ENCODE measurements around the gene TRUB2. TPM values are rescaled to one million over a fixed set of nuclear protein-coding genes. Genes with fewer than 3 reads are reported as not detected.
A peak's percentile ranks its signal among the peaks of the same experiment; 100 is the strongest.

Gene TRUB2, protein sequence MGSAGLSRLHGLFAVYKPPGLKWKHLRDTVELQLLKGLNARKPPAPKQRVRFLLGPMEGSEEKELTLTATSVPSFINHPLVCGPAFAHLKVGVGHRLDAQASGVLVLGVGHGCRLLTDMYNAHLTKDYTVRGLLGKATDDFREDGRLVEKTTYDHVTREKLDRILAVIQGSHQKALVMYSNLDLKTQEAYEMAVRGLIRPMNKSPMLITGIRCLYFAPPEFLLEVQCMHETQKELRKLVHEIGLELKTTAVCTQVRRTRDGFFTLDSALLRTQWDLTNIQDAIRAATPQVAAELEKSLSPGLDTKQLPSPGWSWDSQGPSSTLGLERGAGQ
- total RNA-seq (2014; rRNA removed; shearing (Covaris generic)) = 28.2 and 31.8 TPM in 2 replicates

DNA sequence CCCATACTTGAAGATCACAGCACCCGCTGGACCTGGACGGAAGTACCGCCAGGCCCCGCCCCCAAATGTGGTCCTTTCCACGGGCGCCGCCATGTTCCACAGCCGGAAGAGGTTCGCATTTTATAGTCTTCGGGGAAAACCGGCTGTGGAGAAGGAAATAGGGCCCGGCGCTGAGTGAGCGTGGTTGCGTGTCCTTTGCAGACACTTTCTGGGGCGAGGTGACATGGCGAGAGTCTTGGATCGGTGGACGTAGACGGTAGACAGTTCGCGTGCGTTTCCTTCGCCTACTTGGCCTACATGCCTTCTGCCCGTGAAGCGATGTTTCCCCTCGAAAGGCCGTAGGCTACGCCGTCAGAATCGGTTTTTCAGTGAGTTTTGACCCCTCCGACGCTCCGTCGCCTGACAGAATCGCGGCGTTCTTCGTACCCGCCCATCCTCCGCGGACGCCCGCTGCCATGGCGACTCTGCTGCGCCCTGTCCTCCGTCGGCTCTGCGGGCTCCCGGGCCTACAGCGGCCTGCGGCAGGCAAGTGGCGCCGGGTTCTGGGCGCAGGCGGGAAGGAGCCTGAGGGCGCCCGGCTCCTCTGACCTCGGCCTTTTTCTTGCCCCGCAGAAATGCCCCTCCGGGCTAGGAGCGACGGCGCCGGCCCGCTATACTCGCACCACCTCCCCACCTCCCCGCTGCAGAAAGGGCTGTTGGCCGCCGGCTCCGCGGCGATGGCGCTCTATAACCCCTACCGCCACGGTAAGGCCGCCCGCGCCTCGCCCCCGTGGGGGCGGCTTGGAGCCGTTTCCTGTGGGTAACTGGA lies at the start of gene TRUB2, which contains the start of gene COQ4:
TRUB2 (minus strand) TSS at position 44 of the 808 bp plus-strand sequence; CDS start at position 5, 39 bp downstream.
COQ4 (plus strand) TSS at position 436 of the 808 bp plus-strand sequence; CDS start at position 456, 20 bp downstream.
- in situ Hi-C loops (cut with HindIII; ENCODE audit: low sequenced_read_pairs) = no loop called here
- peak; percentile 96 for DNase-seq (ENCODE audit: low spot score)

DNA sequence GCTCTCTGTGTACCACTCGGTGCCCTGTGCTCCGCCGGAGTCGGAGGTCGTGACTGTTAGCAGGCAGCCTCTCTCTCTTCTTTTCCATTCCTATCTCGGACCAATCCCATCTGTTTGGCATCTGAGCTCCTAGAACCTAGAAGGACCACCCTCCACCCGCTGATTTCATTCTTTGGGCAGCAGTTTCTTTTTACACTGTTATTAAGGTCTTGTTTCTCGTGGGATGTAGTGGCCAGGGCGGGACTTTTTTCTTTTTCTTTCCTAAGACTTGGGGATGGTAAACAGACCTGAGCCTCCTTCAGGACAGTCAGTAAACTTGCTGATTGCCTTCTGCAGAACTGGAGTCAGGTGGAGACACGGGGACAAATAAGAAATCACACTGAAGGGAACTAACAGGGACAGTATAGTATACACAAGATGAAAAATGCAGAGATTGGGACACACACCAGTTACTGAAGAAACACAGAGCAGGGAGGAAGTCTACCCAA lies 49.4 kb upstream of the TRUB2 start:
- DNase-seq (ENCODE audit: low spot score) = no peak
- in situ Hi-C loops (cut with HindIII; ENCODE audit: low sequenced_read_pairs) = no loop called here

DNA sequence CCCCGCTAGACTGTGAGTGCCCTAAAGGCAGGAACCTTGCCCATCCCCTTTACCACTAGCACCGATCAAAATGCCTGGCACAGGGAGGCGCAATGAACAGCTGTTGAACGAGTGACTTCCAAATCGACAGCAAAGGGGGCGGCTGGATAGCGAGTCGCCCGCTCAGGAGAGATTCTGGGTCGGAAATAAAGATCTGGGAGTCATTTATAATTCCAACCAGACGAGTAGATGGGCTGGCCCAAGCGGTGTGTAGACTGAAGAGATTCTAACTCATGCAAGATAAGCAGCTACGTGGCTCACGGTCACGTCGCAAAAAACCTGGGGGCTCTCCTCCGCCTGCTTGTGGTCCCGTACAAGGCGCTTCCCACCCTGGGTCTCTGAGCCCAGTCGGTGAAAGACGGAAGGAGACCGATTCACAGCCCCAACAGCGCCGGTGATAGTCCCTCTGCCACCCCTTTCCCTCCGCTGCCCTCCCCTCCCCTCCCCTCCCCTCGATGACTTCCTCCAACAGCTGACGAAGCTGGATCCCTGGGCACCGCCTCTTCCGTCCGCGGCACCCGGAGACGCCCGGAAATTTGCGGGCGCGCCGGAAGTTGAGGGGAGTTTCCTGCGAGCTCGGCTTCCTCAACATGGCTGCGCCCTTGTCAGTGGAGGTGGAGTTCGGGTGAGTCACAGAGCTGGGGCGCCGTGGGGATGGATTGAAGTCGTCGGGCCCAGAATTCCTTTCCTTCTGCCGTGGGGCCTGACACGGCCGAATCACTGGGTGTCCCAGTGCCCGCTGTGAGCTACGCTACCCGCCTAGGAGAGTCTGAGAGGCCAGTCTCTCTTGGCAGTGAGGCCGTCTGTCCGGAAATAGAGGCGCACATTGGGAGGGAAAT lies 48.7 kb upstream of the TRUB2 start, which contains the start of gene URM1:
URM1 (plus strand) TSS at position 623 of the 878 bp plus-strand sequence; CDS start at position 630, 7 bp downstream.
- peak; percentile 97 for DNase-seq (ENCODE audit: low spot score)
- in situ Hi-C loops (cut with HindIII; ENCODE audit: low sequenced_read_pairs) = no loop called here

DNA sequence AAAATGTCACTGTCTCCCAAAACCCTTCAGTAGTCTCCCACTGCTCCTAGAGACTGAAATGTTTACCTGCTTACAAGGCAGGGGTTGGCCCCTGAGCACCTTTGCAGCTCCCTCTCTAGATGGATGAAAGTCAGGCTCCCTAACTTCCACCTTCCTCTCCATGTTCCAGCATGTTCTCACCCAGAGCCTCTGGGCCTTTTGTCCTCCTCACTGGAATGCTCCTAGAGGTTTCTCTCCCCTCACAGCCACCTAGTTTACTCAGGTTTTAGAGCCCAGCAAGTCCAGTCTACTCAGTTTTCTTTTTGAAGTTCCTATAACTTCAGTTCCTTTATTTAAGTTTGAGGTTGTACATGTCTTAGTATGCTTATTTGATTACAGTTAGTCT lies 48.1 kb upstream of the TRUB2 start:
- in situ Hi-C loops (cut with HindIII; ENCODE audit: low sequenced_read_pairs) = no loop called here
- no peak for DNase-seq (ENCODE audit: low spot score)

DNA sequence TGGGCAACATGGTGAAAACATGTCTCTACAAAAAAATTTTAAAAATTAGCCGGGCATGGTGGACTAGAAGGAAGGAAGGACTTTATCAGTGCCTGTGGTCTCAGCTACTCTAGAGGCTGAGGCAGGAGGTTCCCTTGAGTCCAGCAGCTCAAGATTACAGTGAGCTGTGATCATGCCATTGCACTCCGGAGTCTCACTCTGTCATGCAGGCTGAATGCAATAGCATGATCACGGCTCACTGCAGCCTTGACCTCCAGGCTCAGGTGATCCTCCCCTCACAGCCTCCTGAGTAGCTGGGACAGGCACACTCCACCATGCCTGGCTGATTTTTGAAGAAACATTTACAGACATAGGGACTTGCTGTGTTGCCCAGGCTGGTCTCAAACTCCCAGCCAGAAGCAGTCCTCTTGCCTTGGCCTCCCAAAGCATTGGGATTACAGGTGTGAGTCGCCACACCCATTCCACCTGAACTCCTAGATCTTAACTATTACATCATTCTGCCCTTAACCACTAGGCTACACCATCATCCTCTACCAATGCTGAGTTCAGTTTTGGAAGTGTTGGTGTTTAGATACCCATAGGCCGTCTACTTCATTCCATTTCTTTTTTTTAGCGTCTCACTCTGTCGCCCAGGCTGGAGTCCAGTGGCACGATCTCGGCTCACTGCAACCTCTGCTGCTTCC lies 46.9 kb upstream of the TRUB2 start:
- in situ Hi-C loops (cut with HindIII; ENCODE audit: low sequenced_read_pairs) = no loop called here
- no peak for DNase-seq (ENCODE audit: low spot score)

DNA sequence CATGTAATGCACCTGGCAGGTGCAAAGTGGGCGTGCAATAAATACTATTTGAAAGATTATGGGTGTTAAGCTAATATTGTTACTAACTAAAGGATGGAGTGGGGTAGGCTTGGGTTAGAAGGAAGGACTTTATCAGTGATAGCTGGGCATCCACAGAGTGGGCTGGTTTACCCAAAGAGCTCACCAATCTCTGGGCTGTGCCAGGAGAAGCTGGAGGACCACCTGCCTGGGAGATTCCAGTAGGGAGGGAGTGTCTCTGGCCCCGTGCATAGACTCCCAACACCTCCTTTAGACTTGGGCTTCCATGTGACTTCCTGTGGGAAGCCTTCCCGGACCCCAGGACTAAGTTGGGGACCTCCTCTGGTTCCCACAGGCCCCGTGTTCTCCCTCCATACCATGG lies 43.3 kb upstream of the TRUB2 start:
- no peak for DNase-seq (ENCODE audit: low spot score)
- in situ Hi-C loops (cut with HindIII; ENCODE audit: low sequenced_read_pairs) = no loop called here

DNA sequence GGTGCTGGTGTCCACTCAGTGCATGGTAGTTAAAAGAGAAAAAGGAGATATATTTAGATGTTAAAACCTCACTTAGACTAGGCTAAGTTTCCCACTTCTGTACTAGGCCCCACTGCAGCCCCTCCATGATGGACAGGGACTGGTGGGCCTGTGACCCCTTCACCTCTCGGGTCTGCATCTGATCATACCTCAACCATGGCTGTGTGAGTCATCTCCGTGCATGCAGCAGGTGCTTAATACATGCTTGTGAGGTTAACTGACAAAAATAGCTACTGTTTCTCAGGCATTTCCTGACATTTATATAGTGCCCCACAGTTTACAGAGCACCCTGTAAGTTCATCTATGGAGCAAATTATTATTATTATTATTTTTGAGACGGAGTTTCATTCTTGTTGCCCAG lies 40.5 kb upstream of the TRUB2 start:
- in situ Hi-C loops (cut with HindIII; ENCODE audit: low sequenced_read_pairs) = no loop called here
- DNase-seq (ENCODE audit: low spot score) = no peak

DNA sequence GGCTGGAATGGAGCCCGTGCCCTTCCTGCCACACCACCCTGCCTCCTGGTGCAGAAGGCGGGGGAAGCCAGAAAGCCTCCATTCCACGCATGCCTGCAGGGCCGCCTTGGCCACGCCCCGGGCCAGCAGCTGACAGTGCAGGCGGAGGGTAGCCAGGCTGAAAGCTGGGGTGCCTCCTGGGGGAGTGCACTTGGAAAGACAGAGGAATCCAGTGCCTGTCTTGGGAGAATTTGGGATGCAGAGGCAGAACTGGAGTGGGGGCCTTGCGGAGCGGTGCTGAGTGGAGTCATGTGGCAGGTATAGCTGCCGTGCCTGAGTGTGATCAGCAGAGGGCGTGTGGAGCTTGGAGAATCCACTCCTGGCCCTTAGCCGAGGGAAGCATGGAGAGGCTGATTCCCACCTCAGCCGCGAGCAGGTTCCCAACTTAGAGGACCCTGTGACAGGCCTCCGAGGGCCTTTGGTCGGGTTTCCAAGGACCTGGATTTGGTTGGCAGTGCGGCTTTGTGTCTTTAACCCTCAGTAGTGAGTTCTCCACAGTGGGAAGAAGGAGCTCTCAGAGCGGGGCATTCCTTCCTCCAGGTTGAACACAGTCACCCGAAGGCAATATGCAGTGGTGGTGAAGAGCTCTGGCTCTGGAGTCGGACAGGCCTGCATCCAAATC lies 39.9 kb upstream of the TRUB2 start:
- peak; percentile 94 for DNase-seq (ENCODE audit: low spot score)
- in situ Hi-C loops (cut with HindIII; ENCODE audit: low sequenced_read_pairs) = no loop called here

DNA sequence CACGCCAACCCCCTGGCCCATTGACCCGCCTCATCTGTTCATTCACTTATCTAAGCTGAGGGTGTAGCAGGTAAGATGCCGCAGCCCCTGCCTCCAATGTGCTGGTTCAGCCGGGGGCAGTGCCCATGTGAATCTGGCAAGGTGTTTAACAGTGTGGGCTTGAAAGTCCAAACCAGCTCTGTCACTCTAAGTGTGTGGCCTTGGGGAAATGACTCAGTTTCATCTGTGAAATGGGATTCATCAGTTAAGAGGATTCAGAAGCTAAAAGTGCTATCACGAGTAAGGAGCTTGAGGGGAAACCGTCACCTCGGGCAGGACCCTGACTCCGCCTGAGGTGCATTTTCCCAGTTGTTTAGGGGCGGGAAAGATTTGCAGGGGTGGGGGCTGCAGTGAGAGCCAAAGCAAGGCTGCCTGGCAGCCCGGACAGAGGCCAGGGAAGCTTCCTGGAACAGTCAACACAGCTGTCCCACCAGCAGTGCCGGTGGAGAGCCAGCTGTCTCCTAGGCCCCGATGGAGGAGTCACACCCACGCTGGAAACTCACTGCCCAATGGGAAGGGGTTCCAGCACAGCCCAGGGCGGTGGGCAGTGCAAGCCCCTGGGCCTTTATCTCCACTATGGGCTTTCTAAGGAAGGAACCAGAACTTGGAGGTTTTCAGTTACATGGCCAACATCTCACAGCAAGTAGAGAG lies 39.2 kb upstream of the TRUB2 start:
- in situ Hi-C loops (cut with HindIII; ENCODE audit: low sequenced_read_pairs) = no loop called here
- no peak for DNase-seq (ENCODE audit: low spot score)

DNA sequence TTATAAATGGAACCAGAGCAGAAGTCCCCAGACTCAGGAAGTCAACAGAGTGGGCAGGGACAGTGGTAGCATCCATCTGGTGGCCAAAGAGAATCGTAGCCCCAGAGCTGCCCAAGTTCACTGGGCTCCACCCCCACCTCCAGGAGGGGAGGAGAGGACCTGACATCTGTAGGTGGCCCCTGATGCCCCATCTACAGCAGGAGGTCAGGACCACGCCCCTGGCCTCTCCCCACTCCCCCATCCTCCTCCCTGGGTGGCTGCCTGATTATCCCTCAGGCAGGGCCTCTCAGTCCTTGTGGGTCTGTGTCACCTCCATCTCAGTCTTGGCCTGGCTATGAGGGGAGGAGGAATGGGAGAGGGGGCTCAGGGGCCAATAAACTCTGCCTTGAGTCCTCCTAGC lies 38.6 kb upstream of the TRUB2 start:
- no peak for DNase-seq (ENCODE audit: low spot score)
- in situ Hi-C loops (cut with HindIII; ENCODE audit: low sequenced_read_pairs) = no loop called here

DNA sequence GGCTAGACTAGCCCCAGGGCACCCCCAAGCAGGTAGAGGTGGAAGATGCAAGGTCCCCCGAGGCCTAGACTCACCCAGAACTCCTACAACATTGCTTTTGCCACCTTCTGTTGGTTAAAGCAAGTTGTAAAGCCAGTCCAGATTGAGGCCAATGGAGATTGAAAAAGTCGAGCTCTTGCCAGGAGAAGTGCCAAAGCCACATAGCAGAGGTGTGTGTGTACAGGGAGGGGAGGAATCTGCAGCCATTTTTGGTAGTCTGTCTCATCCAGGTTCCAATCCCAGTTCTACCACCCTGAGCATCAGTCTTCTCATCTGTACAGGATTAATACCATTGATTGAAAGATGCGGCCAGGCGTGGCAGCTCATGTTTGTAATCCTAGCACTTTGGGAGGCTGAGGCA lies 36.6 kb upstream of the TRUB2 start:
- DNase-seq (ENCODE audit: low spot score) = no peak

DNA sequence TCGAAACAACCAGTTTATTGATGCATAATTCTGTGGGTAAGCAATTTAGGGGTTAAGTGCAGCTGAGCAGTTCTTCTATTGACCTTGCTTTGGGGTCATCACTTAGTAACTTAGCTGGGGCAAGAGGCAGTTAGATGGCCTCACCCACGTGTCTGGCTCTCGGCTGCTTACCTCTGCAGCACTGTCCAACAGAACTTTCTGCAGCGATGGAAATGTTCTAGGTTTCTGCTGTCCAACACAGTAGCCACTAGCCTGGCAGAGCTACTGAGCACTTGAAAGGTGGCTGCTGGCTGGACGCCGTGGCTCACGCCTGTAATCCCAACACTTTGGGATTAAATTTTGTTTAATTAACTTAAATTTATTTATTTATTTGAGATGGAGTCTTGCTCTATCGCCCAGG lies 35.8 kb upstream of the TRUB2 start:
- in situ Hi-C loops (cut with HindIII; ENCODE audit: low sequenced_read_pairs) = no loop called here
- DNase-seq (ENCODE audit: low spot score) = no peak

More for the DNA sequence above, 36.6 kb upstream of the TRUB2 start:
- in situ Hi-C loops (cut with HindIII; ENCODE audit: low sequenced_read_pairs) = no loop called here

DNA sequence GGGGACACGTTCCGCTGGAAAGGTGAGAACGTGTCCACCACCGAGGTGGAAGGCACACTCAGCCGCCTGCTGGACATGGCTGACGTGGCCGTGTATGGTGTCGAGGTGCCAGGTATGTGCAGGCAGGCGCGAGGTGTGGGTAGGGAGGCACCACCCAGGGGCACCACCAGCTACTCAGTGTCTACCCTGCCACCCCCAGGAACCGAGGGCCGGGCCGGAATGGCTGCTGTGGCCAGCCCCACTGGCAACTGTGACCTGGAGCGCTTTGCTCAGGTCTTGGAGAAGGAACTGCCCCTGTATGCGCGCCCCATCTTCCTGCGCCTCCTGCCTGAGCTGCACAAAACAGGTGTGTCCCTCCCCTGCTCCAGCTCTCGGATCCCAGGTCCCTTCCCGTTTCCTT lies 33.2 kb upstream of the TRUB2 start:
- in situ Hi-C loops (cut with HindIII; ENCODE audit: low sequenced_read_pairs) = no loop called here
- DNase-seq (ENCODE audit: low spot score) = no peak

DNA sequence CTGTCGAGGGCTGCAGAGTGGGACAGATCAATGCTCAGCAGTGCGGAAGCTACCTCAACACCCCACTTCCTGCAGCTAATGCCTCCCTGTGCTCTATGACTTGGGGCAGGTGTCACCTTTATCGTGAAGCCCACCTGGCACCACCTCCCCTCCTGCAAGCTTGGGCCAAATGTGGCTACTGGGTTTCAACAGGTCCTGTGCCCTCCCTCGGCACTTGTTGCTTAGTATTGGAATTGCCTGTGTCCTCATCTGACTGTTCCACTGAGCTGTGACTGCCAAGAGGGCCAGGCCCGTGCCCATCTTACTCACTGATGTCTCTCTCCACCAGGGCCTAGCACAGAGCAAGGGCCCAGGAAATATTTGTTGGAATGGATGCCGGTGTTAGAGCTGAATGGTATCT lies 27.5 kb upstream of the TRUB2 start:
- in situ Hi-C loops (cut with HindIII; ENCODE audit: low sequenced_read_pairs) = no loop called here
- DNase-seq (ENCODE audit: low spot score) = no peak

DNA sequence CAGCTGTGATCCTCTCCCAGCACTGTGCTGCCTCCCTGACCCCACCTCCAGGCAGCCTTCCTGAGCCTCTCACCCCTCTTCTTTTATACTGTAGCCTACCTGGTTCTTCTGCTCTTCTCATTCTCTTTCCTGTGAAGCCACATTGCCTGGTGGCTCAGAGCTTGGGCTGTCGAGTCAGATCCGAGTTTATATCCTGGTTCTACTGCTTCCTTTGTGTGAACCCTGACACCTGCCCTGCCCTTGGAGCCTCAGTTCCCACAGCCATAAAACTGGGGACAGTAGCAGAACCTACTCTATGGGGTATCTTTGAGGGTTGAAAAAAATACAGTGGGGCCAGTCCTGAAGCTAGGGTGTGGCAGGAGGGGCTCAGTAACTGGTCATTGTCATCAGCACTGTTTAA lies 26.9 kb upstream of the TRUB2 start:
- in situ Hi-C loops (cut with HindIII; ENCODE audit: low sequenced_read_pairs) = no loop called here
- no peak for DNase-seq (ENCODE audit: low spot score)

DNA sequence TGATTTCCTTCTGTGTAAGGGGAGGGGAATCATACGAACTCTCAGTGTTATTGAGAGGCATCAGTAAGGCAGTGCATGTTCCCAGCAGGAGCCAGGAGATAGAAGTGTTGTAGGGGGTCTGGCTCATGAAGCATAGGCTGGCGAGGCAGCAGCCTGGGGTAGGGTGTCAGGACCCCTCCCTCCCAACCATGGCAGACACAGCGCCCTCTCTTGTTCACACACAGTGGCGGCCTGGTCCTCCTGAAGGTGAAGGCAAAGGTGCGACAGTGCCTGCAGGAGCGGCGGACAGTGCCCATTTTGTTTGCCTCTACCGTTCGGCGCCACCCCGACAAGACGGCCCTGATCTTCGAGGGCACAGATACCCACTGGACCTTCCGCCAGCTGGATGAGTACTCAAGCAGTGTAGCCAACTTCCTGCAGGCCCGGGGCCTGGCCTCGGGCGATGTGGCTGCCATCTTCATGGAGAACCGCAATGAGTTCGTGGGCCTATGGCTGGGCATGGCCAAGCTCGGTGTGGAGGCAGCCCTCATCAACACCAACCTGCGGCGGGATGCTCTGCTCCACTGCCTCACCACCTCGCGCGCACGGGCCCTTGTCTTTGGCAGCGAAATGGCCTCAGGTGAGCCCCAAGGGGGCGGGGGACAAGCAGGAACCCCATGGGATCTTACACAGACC lies 22.8 kb upstream of the TRUB2 start:
- in situ Hi-C loops (cut with HindIII; ENCODE audit: low sequenced_read_pairs) = no loop called here
- no peak for DNase-seq (ENCODE audit: low spot score)

DNA sequence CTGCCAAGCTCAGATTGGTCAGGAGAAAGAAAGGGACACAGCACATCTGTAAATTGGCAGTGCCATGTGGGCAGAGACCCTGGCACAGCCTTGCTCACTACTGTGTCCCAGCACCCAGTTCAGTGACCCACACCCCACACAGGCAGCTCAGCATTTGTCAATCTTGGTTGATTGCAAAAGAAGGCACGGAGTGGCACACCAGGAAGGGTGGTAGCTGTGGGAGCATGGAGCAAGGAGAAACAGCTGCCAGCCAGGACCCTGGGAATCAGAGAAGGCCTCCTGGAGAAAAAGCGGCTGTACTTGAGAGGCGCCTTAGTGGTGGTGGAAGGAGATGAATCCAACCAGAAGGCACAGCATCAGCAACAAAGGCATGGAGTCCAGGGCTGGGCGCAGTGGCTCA lies 21.6 kb upstream of the TRUB2 start:
- in situ Hi-C loops (cut with HindIII; ENCODE audit: low sequenced_read_pairs) = no loop called here
- no peak for DNase-seq (ENCODE audit: low spot score)
